ENCODE measurements around the gene MMEL1.
"Not testable (repeated sequence)": the region's sequence is repeated elsewhere in the genome, so short reads cannot be mapped to it uniquely, and the experiment has no call there.

Gene MMEL1

DNA sequence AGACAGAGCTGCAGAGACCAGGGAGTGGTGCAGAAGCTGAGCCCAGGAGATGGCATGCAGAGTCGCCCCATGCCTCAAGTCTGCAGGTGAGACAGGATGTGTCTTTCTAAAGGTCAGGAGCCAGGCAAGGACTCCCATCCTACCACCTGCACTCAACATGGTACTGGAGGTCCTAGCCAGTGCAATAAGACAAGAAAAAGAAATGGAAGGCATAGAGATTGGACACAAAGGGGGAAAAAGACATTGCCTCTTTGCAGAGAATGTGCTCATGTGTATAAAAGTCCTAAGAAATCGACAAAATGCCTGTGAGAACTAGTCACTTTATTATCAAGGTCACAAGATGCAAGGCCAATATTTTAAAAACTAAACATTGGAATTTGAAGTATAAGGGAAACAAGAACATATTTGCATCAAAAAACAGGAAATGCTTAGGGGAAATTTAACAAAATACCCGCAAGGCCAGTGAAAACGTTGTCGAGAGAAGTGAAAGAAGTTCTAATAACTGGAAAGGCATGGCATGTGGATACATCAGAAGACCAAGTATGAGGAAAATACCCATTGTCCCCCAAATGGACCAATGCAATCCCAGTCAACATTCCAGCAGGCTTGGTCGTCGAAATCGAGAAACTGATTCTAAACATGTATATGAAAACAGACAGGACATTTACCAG is 59.4 kb downstream of the MMEL1 start:
- DNase-seq (ENCODE audit: low read depth) = no peak

DNA sequence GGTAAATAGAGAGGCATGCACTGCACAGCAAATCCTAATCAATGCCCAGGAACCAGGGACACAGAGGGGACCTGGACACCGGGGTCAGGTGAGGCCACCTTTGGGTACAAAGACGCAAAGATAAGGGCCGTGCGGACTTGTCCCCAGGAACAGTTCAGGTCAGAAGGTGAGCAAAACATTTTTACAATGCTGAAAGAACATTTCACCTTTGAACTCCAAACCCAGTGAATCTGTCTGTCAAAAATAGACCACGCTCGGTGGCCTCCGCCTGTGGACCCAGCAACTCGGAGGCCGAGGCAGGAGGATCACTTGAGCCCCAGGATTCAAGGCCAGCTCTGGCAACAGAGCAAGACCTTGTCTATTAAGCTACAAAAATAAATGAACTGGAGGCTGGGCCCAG is 61.5 kb downstream of the MMEL1 start:
- DNase-seq (ENCODE audit: low read depth) = no peak

DNA sequence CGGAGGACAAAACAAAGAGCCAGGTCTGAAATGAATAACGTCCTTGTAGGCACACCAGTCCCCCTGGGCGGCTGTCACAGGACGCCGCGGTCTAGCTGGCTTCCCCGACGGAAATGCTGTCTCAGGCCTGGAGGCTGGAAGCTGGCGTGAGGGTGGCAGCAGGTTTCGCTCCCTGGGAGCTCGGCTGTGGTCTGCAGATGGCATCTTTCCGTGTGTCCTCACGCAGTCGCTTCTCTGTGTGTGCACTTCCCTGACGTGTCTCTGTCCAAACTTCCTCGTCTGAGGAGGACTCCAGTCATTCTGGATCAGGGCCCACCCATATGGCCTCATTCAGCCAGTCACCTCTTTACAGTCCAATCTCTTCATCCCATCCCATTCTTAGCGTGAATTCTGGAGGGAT is 62.5 kb downstream of the MMEL1 start:
- no peak for DNase-seq (ENCODE audit: low read depth)

DNA sequence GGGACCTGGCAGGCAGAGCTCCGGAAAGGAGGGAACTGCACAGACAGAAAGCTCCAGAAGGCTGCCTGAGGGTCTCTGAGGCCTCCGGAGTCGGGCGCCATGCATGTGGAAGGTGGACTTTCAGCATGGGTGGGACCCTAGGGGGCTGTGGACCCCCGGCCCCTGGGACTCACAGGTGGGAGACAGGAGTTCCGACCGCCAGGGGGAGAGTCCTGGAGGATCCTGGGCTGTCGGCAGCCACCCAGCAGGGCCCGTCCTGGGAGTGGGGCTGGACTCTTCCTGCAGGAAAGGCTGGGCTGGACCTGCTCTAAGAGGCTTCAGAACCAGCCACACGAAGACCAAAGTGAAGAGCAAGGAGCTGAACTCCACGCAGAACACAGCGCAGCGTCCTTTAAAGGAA is 63.1 kb downstream of the MMEL1 start:
- DNase-seq (ENCODE audit: low read depth) = not testable (repeated sequence)

DNA sequence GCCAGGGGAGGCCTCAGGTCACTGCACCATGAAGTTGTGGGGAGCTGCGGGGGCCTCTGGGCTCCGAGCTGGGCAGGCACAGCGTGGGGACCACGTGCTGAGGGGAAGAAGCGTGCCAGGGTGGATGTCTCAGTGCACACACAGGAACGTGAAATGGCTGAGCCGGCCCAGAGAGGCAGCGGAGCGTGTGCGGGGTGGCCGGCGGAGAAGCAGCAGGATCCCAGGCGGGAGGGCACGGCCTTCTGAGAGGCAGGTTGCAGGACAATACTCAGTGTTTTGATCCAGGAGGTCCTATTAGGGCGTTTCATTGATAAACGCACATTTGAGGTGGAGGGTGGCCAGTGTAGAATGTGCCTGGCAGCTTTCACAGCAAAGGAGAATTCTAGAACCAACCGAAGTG is 63.8 kb downstream of the MMEL1 start:
- no peak for DNase-seq (ENCODE audit: low read depth)

DNA sequence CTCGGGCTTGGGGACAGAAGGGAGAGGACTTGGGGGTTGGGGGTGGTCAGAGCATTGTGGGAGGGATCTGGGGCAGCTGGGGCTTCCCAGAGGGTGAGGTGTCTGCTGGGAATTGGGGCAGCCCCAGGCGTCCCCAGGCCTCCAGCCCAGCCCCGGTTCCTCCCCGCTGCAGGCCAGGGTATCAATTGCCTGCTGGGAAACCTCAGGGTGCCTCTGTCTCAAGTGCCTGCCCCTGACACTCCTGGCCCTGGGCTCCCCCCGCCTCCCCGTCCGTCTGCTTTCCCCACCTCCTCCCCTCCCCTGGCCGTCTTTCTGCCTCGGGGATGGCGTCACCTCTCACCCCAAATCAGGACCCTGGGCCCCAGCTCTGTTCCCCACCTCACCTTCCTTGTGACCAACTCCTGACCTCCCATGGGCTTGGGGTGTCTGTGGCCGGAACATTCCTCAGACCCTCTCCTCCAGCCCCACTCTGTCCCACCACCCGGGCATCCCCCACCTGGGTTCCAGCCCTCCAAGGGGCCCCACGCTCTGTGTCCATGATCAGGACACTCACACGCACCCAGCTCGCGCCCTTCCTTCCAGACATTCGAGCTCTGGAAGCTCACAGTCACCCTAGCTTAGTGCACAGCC is 64.5 kb downstream of the MMEL1 start:
- not testable (repeated sequence) for DNase-seq (ENCODE audit: low read depth)

DNA sequence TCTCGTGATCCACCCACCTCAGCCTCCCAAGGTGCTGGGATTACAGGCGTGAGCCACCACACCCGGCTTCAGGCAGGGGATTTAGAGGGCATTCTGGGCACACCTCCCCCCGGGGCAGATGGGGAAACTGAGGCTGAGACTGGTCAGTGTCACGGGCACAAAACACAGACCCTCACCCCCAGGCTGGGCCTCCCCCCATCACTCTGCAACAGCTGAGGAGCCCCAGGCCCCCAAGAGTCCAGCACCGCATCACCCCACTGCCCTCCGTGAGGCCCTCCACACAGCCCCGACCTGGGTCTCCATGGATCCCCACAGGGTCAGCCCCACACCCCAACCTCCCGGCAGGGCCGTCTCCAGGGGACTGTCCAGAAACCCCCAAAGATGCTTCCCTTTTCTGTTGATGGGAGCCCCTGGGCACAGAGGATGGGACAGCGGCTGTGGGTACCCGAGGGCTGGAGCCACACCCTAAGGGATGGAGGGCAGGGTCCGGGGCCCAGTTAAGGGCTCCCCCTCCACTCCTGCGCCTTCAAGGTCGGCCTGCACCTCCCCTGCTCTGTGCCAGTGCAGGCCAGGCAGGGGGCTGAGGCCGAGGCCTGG is 65.6 kb downstream of the MMEL1 start:
- no peak for DNase-seq (ENCODE audit: low read depth)

DNA sequence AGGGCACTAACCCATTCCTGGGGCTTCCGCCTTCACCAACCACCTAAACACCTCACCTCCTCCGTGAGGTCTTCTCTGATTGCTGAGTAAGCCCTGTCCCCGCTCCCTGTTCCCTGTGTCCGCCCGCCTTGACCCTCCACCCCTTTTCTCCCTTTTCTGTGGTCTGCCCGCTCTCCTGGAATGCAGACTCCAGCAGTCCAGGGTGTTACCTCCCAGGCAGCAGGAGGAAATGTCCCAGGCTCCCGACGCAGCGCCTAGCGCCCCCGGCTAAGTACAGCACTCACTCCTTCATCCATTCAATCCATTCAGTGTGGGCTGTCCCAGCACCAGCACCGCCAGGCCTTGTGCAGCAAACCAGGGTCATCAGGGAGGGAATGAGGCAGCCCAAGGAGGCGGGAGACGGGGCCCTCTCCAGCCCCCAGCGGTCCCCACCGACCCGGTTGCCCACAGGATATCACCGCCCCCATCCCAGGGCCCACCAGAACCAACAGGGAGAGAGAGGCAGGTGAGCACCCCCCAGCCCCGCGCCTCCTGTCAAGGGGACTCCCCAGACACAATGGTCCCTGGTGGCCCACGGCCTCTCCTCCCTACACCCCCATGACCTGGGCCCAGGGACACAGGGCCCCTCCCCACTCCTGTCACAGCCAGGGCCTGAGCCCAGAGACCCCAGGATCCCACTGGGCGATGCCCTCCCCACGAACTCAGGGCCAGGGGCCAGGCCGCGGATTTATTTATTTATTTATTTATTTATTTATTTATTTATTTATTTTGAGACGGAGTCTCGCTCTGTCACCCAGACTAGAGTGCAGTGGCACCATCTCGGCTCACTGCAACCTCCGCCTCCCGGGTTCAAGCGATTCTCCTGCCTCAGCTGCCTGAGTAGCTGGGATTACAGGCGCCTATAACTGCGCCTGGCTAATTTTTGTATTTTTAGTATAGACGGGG is 66.4 kb downstream of the MMEL1 start:
- DNase-seq (ENCODE audit: low read depth) = no peak

DNA sequence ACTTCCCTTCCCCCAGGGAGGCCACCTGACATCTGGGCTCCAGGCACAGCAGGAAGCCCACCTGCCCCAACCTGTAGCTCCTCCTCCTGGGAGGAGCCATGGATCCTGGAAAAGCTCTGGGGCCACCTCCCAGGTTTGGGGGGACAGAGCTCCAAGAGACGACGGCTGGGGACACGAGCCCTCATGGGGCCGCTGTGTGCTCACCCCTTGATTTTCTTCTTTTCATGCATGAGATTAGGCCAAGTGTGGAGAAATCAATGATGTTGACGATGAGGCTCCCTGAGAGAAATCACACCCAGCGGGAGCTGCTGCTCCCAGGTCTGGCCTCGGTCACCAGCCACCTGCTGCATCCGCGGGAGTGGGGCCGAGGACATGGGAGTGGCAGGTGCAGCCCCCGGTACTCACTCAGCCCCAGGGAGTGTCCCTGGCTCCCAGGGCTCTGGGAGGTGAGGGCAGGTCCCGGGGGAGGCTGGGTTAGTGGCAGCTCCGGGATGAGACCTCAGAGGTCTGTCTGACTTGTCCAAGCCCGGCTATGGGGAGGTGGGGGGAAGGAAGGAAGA is 67.9 kb downstream of the MMEL1 start:
- no peak for DNase-seq (ENCODE audit: low read depth)

DNA sequence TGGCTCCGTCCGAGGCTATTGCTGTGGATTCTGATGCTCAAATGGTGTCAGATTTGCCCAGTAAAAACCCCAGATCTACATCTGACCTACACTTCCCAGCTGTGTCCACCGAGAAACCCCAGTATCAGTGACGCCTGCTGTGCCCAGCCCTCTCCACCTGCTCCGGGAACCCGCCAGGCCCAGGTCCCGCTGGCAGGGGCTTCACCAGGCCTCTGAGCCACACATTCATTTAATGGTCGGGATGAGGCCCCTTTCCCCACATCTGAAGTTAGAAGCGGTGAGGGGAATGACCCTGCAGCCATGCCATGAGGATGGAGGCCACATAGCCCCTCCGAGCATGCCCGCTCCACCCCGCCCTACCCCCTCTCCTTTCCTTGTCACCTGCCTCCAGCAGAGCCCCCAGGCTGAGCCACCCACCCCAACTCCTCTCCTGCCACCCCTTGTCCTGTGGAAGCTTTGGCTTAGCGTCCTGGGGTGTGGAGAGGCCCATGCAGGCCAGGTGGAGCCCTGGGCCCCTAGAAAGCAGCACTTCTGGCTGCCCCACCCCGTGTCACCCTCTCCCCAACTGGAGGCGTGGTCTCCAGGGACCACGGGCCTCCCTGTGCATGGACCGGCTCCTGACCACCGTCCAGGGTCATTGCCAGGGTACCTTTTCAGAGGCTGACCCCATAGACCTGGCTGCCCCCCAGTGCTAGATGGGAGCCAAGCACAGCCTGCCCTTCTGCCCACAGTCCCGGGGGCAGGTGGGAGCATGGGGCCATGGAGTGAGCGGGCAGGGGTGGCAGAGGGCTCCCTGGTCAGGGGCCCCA is 68.6 kb downstream of the MMEL1 start:
- DNase-seq (ENCODE audit: low read depth) = no peak

DNA sequence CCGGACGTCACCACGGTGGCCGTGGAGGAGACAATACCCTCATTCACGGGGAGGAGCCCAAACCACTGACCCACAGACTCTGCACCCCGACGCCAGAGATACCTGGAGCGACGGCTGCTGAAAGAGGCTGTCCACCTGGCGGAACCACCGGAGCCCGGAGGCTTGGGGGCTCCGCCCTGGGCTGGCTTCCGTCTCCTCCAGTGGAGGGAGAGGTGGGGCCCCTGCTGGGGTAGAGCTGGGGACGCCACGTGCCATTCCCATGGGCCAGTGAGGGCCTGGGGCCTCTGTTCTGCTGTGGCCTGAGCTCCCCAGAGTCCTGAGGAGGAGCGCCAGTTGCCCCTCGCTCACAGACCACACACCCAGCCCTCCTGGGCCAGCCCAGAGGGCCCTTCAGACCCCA is 69.6 kb downstream of the MMEL1 start:
- DNase-seq (ENCODE audit: low read depth) = no peak

DNA sequence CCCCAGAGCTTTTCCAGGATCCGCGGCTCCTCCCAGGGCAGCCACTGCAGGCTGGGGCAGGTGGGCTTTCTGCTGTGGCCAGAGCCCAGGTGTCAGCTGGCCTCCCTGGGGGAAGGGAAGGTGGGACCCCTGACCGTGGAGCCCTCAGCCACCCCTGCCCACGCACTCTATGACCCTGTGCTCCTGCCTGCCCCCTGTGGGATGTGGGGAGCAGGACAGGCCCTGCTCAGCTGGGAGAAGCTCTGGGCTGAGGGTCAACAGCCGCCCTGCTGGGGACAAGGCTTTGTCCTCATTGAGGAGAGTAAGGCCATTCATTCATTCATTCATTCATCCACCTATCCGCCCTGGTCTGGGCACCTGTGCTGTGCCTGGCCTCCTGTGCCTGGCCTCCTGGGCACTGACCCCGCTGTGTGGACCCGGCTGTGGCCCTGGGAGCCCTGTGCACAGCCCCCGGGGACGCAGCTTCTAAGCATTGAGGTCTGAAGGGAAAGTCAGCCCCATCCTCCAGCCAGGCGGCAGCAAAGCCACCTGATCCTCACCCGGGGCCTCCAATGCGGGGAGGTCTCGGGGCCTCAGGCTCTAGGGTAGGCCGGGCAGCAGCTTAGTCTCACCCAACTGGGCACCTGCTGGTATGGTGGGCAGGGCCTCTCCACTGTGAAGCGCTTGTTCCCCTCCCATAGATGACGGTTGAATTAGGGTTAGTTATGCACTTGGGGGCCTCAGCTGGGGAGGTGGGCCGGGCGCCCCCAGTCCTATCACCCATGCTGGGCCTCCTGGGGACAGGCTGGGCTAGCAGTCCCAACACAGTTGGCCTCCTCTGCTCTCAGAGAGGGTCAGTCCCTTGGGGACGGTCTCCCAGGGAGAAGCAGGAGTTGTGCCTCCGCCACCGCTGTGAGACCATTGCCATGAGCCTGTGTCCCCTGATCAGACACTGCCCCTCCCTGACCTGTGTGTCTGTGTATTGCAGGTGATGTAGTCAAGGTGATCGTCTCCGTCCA is 70.6 kb downstream of the MMEL1 start:
- DNase-seq (ENCODE audit: low read depth) = no peak

DNA sequence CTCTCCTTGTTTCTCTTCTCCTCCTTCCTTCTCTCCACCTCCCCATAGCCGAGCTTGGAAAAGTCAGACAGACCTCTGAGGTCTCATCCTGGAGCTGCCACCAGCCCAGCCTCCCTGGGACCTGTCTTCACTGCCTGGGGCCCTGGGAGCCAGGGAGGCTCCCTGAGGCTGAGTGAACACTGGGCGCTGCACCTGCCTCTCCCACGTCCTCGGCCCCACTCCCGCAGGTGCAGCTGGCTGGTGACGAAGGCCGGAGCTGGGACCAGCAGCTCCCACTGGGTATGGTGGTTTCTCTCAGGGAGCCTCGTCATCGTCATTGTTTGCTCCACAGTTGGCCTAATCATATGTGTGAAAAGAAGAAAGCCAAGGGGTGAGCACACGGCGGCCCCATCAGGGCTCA is 71.4 kb downstream of the MMEL1 start:
- no peak for DNase-seq (ENCODE audit: low read depth)

DNA sequence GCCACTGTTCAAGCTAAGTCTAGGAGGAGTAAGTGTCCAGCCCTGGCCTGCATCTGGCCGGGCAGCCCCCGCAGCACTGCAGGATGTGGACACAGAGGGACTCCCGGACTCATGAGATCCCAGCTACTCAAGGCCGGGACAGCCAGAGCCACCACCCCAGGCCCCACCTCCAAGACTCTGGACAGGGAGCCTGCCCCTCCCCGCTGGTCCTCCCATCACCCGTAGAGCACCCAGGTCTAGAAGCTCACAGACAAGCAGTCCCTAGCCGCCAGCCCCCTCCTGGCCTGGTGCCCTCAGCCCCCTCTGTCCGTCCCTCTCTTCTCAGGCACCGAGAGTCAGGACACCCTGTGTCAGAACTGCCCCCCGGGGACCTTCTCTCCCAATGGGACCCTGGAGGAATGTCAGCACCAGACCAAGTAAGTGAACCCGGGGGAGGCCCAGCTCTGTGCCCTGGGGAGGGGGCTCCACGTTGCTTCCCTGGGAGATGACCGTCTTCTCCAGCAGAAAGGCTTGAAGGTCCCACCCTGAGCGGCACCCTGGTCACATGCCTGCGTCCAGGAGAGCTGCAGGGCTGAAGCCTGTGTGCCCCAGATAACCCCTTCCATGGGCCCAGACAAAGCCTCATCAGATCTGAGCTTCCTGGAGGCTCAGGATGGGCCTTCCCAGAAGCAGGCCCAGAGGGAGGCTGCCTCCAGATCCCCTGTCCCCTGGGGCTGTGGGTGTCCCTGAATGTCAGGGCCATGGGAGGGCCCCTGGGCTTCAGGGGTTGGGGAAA is 72.3 kb downstream of the MMEL1 start:
- no peak for DNase-seq (ENCODE audit: low read depth)

DNA sequence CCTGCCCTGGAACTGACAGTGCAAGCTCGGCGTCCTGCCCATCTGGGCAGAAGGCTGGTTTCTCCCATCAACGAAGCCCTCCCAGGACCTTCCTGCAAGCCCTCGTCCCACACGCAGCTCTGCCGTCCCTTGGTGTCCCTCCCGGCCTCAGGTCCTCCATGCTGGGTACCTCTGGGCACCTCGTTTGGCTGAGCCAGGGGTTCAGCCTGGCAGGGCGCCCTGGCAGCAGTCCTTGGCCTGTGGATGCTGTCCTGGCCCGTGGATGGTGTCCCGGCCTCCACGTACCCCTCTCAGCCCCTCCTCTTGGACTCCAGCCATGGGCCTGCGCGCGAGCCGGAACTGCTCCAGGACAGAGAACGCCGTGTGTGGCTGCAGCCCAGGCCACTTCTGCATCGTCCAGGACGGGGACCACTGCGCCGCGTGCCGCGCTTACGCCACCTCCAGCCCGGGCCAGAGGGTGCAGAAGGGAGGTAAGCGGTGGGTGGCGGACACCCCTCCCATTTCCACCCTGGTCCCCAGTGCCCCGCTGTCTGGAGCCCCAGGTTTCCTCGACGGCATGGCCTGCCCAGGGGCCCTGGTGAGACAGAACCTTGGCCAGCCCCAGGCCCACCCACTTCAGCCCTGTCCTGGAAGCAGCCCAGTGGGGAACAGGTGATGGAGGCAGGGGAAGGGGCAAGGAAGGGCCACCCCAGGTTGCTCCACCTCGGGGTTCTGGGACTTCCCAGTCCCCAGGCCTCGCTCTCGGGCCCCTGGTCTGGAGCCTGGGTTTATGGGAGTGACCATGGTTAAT is 73.1 kb downstream of the MMEL1 start:
- DNase-seq (ENCODE audit: low read depth) = no peak

DNA sequence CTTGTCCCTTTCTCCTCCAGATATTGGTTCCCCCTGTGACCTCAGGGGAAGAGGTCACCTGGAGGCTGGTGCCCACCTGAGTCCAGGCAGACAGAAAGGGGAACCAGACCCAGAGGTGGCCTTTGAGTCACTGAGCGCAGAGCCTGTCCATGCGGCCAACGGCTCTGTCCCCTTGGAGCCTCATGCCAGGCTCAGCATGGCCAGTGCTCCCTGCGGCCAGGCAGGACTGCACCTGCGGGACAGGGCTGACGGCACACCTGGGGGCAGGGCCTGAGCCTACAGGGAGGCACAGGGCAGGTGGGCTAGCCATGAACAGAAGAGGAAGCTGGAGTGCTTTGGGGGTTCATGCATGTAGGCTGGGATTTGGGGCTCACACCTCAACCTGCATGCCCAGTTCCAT is 74.0 kb downstream of the MMEL1 start:
- DNase-seq (ENCODE audit: low read depth) = no peak

DNA sequence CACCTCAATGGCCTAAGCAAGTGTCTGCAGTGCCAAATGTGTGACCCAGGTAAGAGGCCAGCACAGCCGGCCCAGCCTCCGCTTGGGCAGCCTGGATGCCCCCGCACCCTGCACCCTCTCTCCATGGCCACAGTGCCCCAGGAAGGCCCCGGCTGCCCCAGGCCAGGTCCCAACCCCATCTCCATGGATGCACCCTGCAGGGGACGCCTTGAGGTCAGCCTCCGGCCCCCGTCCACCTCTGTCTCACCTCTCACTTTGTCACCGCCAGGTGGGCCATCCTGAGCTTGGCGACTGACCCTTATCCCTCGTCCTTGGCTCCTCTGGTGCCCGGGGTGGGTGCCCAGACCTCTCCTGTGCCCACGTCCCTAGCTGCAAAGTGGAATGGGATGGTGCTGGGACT is 74.4 kb downstream of the MMEL1 start:
- no peak for DNase-seq (ENCODE audit: low read depth)
